ENCODE data around the gene PITPNM3.

The PITPNM3 gene

DNA sequence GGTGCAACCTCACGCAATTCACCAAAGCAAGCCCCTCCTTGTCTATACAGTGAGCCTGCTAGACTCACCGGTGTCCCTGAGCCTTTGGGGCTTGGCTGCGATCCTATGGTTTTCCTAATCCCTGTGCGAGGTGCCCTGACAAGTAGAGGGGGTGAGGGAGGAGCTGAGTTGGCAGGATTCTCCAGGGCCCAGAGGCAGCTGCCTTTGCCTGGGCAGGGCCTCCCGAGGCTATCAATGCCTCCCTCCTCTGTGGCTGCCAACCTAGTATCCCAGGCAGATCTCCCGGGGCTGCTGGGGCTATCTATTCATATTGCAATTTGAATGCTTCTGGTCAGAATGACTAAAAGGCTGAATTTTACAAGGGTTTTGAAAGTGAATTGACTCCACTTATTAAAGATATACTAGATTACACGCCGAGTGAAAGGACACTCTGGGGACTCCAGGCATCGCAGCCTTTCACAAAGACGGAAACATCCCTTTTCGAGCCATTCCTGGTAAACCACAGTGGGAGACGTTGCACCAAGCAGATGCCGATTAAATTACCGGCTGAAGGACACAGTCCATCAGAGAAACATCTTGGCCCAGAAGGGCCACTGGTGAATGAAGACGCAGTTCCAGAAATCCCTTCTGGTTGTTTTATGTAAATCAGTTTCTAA lies 11.3 kb upstream of the PITPNM3 start:
- Histone ChIP-seq H3K9me3 (ENCODE audit: control insufficient read depth, low read length) (no peaks in the 10 kb centered on the region), H3K4me2 (ENCODE audit: low read length) (no peak overlapping the region), H3K27me3 (ENCODE audit: control insufficient read depth, insufficient read depth, low read length) (no peaks in the 10 kb centered on the region), H3K36me3 (ENCODE audit: control insufficient read depth, insufficient read depth, low read length) (no peaks in the 10 kb centered on the region), H3K27ac (no peak overlapping the region), H2AFZ (no peak overlapping the region), H3K79me2 (no peaks in the 10 kb centered on the region), H3K9ac (no peak overlapping the region), H3K4me3 (ENCODE audit: low read depth, low read length) (no peak overlapping the region), H3K4me1 (no peaks in the 10 kb centered on the region)
- TF ChIP-seq, protein P1, sequence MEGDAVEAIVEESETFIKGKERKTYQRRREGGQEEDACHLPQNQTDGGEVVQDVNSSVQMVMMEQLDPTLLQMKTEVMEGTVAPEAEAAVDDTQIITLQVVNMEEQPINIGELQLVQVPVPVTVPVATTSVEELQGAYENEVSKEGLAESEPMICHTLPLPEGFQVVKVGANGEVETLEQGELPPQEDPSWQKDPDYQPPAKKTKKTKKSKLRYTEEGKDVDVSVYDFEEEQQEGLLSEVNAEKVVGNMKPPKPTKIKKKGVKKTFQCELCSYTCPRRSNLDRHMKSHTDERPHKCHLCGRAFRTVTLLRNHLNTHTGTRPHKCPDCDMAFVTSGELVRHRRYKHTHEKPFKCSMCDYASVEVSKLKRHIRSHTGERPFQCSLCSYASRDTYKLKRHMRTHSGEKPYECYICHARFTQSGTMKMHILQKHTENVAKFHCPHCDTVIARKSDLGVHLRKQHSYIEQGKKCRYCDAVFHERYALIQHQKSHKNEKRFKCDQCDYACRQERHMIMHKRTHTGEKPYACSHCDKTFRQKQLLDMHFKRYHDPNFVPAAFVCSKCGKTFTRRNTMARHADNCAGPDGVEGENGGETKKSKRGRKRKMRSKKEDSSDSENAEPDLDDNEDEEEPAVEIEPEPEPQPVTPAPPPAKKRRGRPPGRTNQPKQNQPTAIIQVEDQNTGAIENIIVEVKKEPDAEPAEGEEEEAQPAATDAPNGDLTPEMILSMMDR (IDR thresholded peaks at IDR 0.05): no peak

DNA sequence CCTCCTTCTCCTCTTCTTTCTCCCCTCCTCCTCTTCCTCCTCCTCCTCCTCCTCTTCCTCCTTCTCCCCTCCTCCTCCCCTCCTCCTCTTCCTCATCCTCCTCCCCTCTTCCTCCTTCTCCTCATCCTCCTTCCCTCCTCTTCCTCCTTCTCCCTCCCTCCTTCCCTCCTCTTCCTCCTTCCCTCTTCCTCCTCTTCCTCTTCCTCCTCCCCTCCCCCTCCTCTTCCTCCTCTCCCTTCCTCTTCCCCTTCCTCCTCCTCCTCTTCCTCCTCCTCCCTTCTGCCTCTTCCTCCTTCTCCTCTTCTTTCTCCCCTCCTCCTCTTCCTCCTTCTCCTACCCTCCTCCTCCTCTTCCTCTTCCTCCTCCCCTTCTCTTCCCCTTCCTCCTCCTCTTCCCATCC lies 5.1 kb upstream of the PITPNM3 start:
- Histone ChIP-seq H3K27ac (no peak overlapping the region), H3K9ac (no peak overlapping the region), H3K4me1 (no peaks in the 10 kb centered on the region), H3K36me3 (ENCODE audit: control insufficient read depth, insufficient read depth, low read length) (no peaks in the 10 kb centered on the region), H2AFZ (no peak overlapping the region), H3K9me3 (ENCODE audit: control insufficient read depth, low read length) (no peaks in the 10 kb centered on the region), H3K4me3 (ENCODE audit: low read depth, low read length) (no peak overlapping the region), H3K4me2 (ENCODE audit: low read length) (no peak overlapping the region), H3K27me3 (ENCODE audit: control insufficient read depth, insufficient read depth, low read length) (no peaks in the 10 kb centered on the region), H3K79me2 (no peaks in the 10 kb centered on the region)
- TF ChIP-seq, protein P1 (IDR thresholded peaks at IDR 0.05): no peak

DNA sequence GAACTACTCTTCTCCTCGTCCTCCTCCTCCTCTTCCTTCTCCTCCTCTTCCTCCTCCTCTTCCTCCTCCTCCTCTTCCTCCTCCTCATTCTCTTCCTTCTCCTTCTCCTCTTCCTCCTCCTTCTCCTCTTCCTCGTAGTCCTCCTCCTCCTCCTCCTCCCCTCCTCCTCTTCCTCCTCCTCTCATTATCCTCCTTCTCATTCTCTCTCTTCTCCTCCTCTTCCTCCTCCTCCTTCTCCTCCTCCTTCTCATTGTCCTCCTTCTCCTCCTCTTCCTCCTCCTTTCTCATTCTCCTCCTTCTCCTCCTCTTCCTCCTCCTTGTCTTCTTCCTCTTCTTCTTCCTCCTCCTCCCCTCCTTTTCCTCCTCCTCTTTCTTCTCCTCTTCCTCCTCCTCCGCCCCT lies 4.1 kb upstream of the PITPNM3 start:
- TF ChIP-seq, protein P1 (IDR thresholded peaks at IDR 0.05): no peak
- Histone ChIP-seq H3K4me3 (ENCODE audit: low read depth, low read length) (no peak overlapping the region), H3K27ac (no peak overlapping the region), H3K4me2 (ENCODE audit: low read length) (no peak overlapping the region), H3K27me3 (ENCODE audit: control insufficient read depth, insufficient read depth, low read length) (no peaks in the 10 kb centered on the region), H3K9ac (no peak overlapping the region), H3K79me2 (no peaks in the 10 kb centered on the region), H2AFZ (no peak overlapping the region), H3K4me1 (no peaks in the 10 kb centered on the region), H3K36me3 (ENCODE audit: control insufficient read depth, insufficient read depth, low read length) (no peaks in the 10 kb centered on the region), H3K9me3 (ENCODE audit: control insufficient read depth, low read length) (no peaks in the 10 kb centered on the region)

DNA sequence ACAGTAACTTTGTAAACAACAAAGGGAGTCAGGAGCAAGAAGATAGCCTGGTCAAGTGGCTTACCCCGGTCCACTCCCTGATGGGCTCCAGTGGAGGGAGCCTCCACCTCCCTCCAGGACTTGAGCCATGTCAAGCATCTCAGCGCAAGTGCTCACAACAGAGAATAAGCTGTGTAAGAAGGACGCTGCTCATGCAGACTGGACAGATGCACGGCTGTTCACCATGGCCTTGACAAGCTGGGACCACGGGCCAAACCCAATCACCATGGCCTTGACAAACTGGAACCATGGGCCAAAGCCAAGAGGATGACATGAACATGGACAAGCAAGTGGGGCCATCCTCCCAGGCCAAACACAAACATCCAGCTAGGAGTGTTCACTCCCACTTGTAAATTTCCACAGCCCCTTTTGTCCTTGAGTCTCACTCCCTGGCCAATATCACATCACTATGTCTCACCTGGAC lies 3.4 kb upstream of the PITPNM3 start:
- Histone ChIP-seq H3K36me3 (ENCODE audit: control insufficient read depth, insufficient read depth, low read length) (no peaks in the 10 kb centered on the region), H3K4me3 (ENCODE audit: low read depth, low read length) (no peak overlapping the region), H3K27ac (no peak overlapping the region), H3K79me2 (no peaks in the 10 kb centered on the region), H3K4me1 (no peaks in the 10 kb centered on the region), H2AFZ (no peak overlapping the region), H3K9me3 (ENCODE audit: control insufficient read depth, low read length) (no peaks in the 10 kb centered on the region), H3K4me2 (ENCODE audit: low read length) (no peak overlapping the region), H3K27me3 (ENCODE audit: control insufficient read depth, insufficient read depth, low read length) (no peaks in the 10 kb centered on the region), H3K9ac (no peak overlapping the region)
- TF ChIP-seq, protein P1 (IDR thresholded peaks at IDR 0.05): no peak
